SKM-1 treated with dmso at 0.1 percent for 144 hours (cell line): Measurements from ENCODE around the gene ACTL10.

Source experiments
- DNase-seq: peaks from one replicate; lab custom pipeline; 2025; ENCODE audit not compliant: unreplicated experiment; lab: John Stamatoyannopoulos, UW

Gene ACTL10

GRCh38 chr20:33663161-33664084 lies 3.3 kb upstream of the ACTL10 start:
- peak; percentile 46 for DNase-seq

- DNase-seq: no peak
These were observed 2.5 kb upstream of the ACTL10 start for GRCh38 chr20:33664085-33664761.

- no peak for DNase-seq
These were observed 2.0 kb upstream of the ACTL10 start for GRCh38 chr20:33664762-33665144.

- no peak for DNase-seq
These were observed 517 bp downstream of the ACTL10 start for GRCh38 chr20:33667245-33667675.

GRCh38 chr20:33667676-33668465 lies 1.1 kb downstream of the ACTL10 start:
- peak; percentile 78 for DNase-seq

- DNase-seq: no peak
These were observed 1.9 kb downstream of the ACTL10 start for GRCh38 chr20:33668466-33669155.

- no peak for DNase-seq
These were observed 2.5 kb downstream of the ACTL10 start for GRCh38 chr20:33669224-33669623.

- DNase-seq: no peak
These were observed 3.3 kb downstream of the ACTL10 start for GRCh38 chr20:33669873-33670640.

- no peak for DNase-seq
These were observed 4.2 kb downstream of the ACTL10 start for GRCh38 chr20:33670715-33671499.

GRCh38 chr20:33671573-33672288 lies 5.0 kb downstream of the ACTL10 start:
- no peak for DNase-seq

- no peak for DNase-seq
These were observed 5.8 kb downstream of the ACTL10 start for GRCh38 chr20:33672426-33673113.

- no peak for DNase-seq
These were observed 6.3 kb downstream of the ACTL10 start for GRCh38 chr20:33673114-33673409.

- peak; percentile 41 for DNase-seq
These were observed 6.9 kb downstream of the ACTL10 start for GRCh38 chr20:33673410-33674293.

- peak; percentile 41 for DNase-seq
These were observed 7.8 kb downstream of the ACTL10 start, which contains the start of gene NECAB3 for GRCh38 chr20:33674294-33675135. Gene NECAB3, minus strand, starts transcription at chr20:33674428. Its CDS starts 76 bp downstream, at chr20:33674352.

GRCh38 chr20:33675136-33675959 lies 8.6 kb downstream of the ACTL10 start:
- no peak for DNase-seq
